Urothelium cell line (cell line): Measurements from ENCODE around the gene BTBD1.
"Not testable (repeated sequence)": the region's sequence is repeated elsewhere in the genome, so short reads cannot be mapped to it uniquely, and the experiment has no call there.

ENCODE experiments used
- DNase-seq: peaks from one replicate; pipeline ENCODE4 v3.0.0; 2011; ENCODE audit warnings: low spot score, mixed read lengths
- FAIRE-seq: peaks from 2 replicates; lab custom pipeline; 2011; peaks lifted over from hg19 to GRCh38; lab: Jason Lieb, UNC

The BTBD1 gene

DNA sequence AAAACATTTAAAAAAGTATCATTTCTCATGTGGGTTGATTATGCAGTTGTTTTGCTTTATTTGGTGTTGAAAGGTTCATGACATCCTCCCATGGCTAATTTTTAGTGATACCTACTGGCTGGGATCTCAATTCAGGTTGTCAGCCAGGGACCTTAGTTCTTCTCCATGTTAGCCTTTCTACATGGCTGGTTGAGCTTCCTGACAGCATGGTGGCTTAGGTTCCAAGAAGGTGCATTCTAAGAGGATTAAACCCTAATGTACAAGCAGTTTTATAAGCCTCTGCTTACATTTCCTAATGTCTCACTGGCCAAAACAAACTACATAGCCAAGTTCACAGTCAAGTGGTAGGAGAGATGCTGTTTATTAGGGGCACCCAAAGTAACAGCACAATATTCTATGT lies 31.0 kb upstream of the BTBD1 start:
- DNase-seq (no peak), FAIRE-seq (no peak)

DNA sequence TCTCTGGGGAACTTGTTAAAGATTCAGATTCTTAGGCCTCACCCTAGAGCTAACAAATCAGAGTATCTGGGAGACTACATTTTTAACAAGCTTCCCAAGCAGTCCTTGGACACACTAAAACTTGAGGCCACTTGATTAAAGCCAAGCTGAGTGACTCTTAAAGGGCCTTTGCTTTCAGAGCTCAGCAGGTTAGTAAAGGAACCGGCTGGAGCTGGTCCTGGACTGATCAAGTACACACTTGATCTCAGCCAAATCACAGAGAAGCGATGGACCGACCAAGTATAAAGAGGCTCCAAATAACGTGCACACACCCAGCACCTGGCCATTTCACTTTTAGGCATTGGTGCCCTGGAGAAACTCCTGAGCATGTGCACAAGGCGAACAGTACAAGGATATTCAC lies 27.5 kb upstream of the BTBD1 start:
- FAIRE-seq (no peak), DNase-seq (no peak)

DNA sequence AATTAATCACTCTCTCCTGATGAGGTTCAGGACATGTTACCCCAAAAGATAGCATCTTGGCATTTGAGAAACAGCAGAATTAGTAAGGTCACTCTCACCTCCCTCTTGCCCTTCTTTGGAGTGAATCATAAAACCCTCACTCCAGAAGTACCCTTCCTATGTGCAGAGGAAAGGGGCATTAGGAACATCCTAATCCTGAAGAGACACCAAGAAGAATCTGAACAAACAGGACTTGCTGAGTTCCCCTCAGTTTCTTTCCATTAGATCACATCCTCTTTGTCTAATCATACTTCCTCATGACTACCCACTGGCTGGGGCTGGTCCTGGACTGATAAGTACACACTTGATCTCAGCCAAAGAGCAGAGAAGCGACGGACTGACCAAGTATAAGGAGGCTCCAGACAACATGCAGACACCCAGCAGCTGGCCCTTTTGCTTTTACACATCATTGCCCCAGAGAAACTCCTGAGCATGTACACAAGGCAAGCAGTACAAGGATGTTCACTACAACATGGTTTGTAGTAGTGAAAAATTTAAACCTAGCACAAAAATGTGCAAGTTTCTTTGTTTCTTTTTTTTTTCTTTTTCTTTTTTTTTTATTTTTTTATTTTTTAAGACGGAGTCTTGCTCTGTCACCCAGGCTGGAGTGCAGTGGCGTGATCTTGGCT lies 25.4 kb upstream of the BTBD1 start:
- DNase-seq (no peak), FAIRE-seq (no peak)

DNA sequence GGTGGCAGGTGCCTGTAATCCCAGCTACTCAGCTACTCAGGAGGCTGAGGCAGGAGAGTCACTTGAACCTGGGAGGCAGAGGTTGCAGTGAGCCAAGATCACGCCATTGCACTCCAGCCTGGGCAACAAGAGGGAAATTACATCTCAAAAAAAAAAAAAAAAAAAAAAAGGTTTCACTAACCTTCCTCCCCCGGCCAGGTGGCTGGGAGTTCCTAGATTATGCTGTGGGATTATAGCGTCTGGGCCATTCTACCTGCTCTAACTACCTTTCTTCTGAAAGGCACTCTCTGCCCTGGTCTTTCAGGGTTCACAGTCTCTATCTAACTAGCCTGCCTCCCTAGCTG lies 24.9 kb upstream of the BTBD1 start:
- not testable (repeated sequence) for DNase-seq, FAIRE-seq

GRCh38 chr15:83090465-83090864 lies 23.4 kb upstream of the BTBD1 start:
- DNase-seq (no peak), FAIRE-seq (no peak)

GRCh38 chr15:83088876-83089275 lies 21.8 kb upstream of the BTBD1 start:
- DNase-seq (no peak), FAIRE-seq (no peak)

DNA sequence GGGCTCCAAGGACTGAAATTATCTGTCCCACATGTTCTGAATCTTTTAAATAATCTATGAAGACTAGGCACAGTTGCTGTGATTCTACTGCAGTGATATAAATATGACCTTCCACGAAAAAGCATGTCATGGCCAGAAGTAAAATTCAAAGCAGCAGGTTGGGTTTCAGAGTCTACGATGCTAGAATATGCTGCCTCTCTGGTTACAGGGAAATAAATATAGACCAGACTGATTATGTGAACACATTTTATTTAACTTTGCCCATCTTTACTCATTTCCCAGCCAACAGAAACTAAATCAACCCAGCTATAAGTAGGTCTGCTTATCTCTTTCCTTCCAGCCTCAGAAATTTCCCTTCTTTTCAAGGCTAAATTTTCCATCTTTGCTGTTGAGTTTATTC lies 20.5 kb upstream of the BTBD1 start:
- DNase-seq (no peak), FAIRE-seq (no peak)

DNA sequence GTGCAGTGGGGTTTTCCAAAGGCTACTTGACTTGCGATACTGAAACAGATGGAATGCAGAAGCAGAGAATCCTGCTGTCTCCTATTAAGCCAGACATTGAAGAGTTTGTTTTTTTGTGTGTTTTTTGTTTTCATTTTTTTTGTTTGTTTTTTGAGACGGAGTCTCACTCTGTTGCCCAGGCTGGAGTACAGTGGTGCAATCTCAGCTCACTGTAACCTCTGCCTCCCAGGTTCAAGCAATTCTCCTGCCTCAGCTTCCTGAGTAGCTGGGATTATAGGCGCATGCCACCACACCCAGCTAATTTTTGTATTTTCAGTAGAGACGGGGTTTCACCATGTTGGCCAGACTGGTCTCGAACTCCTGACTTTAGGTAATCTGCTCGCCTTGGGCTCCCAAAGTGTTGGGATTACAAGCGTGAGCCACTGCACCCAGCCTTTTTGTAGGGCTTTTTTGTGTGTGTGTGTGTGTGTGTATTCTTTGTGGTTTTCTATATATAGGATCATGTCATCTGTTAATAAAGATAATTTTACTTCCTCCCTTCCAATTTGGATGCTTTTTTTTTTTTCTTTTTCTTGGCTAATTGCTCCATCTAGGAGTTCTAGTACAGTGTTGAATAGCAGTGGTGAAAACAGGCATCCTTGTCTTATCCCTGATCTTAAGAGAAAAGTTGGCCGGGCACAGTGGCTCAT lies 19.0 kb upstream of the BTBD1 start:
- not testable (repeated sequence) for FAIRE-seq, DNase-seq

GRCh38 chr15:83085461-83085860 lies 18.4 kb upstream of the BTBD1 start:
- not testable (repeated sequence) for FAIRE-seq, DNase-seq

DNA sequence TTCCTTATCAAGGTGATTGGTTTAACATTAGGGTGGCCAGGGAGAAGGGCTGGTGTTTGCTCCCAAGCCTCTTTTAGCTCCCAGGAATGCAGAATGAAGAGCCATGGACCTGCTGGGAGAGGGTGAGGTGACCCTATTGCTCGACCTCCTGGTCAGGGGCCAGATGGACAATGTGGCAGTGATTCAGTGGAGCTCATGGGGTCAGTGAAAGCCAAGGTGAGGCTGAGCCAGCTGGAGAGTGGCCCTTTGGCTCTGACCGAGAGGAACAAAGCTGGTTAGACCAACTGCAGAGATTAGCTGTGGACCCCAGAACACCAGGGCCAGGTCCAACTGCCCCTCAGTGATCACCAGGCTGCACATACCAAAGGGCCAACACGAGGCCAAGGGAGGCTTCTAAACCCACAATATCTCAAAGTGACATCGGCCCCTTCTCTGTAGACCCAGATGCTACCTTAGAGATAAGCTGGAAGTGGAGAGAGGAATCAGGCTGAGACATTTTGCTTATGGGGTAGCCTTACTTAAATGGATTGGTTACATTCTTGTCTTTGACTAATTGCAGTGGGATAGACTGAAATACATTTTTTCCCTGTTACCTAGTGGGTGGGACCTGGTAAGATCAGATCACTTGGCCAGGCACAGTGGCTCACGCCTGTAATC lies 15.8 kb upstream of the BTBD1 start:
- no peak for FAIRE-seq
- DNase-seq = no peak

- DNase-seq = no peak
- FAIRE-seq = no peak
These were observed 14.4 kb upstream of the BTBD1 start for GRCh38 chr15:83081256-83082014.

DNA sequence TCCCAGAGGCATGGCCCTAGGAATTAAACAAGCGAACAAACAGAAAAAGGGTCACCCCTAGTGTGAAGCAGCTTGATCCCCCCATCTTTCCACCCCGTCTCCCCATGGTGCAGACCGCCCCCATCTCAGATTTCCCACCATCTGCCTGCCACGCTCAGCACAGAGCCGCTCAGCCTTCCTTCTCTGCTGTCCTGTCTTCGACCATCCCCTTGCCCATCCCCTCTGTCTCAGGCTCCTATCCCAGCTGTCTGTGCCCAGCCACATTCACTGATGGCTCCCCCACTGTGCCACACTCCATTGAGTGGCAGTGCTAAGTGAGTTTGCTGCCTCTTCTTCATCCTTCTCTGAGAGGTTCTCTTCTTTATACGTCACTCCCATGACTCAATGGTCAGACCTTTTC lies 11.7 kb upstream of the BTBD1 start:
- FAIRE-seq (no peak), DNase-seq (no peak)

DNA sequence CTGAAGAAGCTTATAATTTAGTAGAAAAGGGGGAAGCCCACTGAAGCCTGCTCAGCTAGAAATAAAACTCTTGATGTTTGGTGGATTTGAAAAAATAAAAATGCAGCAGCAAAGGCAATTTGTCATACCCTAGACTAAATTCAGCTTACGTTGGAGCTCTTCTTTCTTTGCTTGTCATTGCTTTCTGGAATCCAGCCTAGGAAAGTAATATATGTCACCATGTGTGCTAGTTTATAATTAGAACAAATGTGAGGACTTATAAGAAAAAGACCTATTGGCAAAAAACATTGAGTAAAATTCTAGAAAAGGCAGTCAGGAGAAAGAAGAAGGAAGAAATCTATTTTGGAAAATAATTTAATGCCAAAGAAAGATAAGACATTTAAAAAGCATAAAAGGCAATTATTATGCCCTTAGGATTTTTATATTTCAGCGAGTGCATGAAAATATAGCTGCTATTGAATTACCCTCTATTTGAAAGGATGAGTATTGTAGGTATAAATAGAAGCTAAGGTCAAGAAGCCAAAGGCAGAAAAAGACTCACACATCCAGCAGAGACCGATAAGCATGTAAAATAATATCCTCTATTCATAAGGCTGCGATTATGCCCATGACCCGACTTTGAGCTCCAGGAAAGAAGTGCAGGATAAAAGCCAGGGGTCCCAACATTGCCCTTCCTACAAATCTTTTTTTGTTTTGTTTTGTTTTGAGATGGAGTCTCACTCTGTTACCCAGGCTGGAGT lies 10.6 kb upstream of the BTBD1 start:
- FAIRE-seq (no peak), DNase-seq (no peak)

GRCh38 chr15:83069211-83069642 lies 2.2 kb upstream of the BTBD1 start:
- DNase-seq, FAIRE-seq: not testable (repeated sequence)

- DNase-seq (no peak), FAIRE-seq (no peak)
These were observed 1.0 kb upstream of the BTBD1 start for GRCh38 chr15:83068054-83068453.

GRCh38 chr15:83067638-83067962 lies 548 bp upstream of the BTBD1 start:
- DNase-seq = no peak
- FAIRE-seq = no peak

GRCh38 chr15:83066034-83066733 lies 868 bp downstream of the BTBD1 start:
- DNase-seq (no peak), FAIRE-seq (no peak)

DNA sequence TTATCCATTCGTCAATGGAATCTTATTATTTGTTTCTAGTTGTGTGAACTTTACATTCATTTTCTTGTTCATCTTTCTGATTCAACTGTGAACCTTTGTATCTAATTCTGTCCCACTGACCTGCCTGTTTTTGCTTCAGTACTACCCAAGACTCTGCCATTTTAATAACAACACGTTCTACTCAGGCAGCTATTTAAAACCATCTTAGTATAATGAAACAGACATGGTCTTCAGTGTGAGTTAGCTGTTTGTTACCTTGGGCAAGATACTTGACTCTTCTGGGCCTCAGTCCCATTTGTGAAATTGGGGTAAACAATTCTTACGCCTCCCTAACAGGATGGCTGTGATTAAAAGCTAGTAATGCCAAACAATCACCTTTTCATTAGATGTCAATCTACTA lies 1.6 kb downstream of the BTBD1 start:
- FAIRE-seq (no peak), DNase-seq (no peak)

GRCh38 chr15:83064859-83065258 lies 2.2 kb downstream of the BTBD1 start:
- FAIRE-seq = no peak

DNA sequence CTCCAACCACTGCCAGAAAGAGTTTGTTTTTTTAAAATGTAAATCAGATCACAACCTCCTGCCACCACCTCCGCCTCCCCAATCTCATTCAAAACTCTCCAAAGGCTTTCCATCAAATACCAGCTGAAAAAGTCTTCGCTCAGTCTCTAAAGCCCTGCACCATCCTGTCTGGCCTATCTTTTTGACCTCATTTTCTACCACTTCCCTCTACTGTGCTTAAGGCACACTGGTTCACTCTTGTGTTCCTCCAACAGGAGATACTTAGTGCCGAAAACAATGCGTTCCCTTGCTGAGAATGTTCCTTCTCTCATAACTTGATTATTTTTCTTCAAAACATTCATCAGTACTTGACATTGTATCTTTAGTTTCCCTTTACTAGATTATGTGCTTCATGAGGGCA lies 3.5 kb downstream of the BTBD1 start:
- no peak for FAIRE-seq

More at GRCh38 chr15:83064859-83065258, 2.2 kb downstream of the BTBD1 start:
- no peak for DNase-seq

More for the DNA sequence above, 3.5 kb downstream of the BTBD1 start:
- DNase-seq = no peak
